ENCODE results near the gene CTDP1.
A peak's percentile ranks its signal among the peaks of the same experiment; 100 is the strongest.

CTDP1 gene

DNA sequence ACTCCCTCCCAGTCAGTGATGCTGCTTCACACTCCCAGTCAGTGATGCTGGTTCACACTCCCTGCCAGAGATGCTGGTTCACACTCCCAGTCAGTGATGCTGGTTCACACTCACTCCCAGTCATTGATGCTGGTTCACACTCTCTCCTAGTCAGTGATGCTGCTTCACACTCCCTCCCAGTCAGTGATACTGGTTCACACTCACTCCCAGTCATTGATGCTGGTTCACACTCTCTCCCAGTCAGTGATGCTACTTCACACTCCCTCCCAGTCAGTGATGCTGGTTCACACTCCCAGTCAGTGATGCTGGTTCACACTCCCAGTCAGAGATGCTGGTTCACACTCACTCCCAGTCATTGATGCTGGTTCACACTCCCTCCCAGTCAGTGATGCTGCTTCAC, 83.8 kb downstream of the CTDP1 start:
- no peaks in the 10 kb centered on the region for H3K36me3 ChIP-seq (ENCODE audit: control insufficient read depth in 1 of 2, insufficient read depth in 2 of 2, low read depth in 1 of 2, low read length in 2 of 2)
- H3K4me2 ChIP-seq (ENCODE audit: low read length, poor library complexity, severe bottlenecking): no peak overlapping the region
- H3K4me3 ChIP-seq (ENCODE audit: insufficient read depth in 1 of 2, low read depth in 1 of 2, low read length in 2 of 2): no peak overlapping the region
- H3K14ac ChIP-seq (ENCODE audit: low read length in 2 of 2): no peak overlapping the region
- no peak overlapping the region for H2BK5ac ChIP-seq (ENCODE audit: low read depth, low read length, poor library complexity, severe bottlenecking)
- no peak overlapping the region for H3K18ac ChIP-seq (ENCODE audit: low read depth in 1 of 2, low read length in 2 of 2)
- no peak overlapping the region for H3K4ac ChIP-seq (ENCODE audit: low read depth in 1 of 2, low read length in 2 of 2)
- H3K23ac ChIP-seq (ENCODE audit: low read length in 2 of 2): no peak overlapping the region
- no peak overlapping the region for H2BK15ac ChIP-seq (ENCODE audit: low read depth, poor library complexity, severe bottlenecking)
- H2BK120ac ChIP-seq (ENCODE audit: low read depth, low read length): no peak overlapping the region
- no peak overlapping the region for H2AFZ ChIP-seq (ENCODE audit: low read depth, low read length)
- no peak overlapping the region for H2AK5ac ChIP-seq (ENCODE audit: low read length, severe bottlenecking)
- DNase-seq: no peak
- H3K27ac ChIP-seq (ENCODE audit: low read length, poor library complexity, severe bottlenecking): no peak overlapping the region
- H4K8ac ChIP-seq (ENCODE audit: low read length): no peak overlapping the region
- H4K91ac ChIP-seq (ENCODE audit: low read length): no peak overlapping the region
- no peaks in the 10 kb centered on the region for H3K27me3 ChIP-seq (ENCODE audit: control insufficient read depth in 1 of 2, insufficient read depth in 1 of 2, low read length in 2 of 2)
- no peak overlapping the region for H2BK12ac ChIP-seq (ENCODE audit: low read length in 2 of 2)
- H3K9ac ChIP-seq (ENCODE audit: low read length): no peak overlapping the region
- H3K9me3 ChIP-seq (ENCODE audit: control insufficient read depth, low read length): peaks cover 20% of the 10 kb centered on the region
- H3K4me1 ChIP-seq (ENCODE audit: control insufficient read depth, insufficient read depth, low read depth, low read length): no peaks in the 10 kb centered on the region
- H3K79me1 ChIP-seq (replicated peaks; ENCODE audit: low read length, poor library complexity, severe bottlenecking): no peaks in the 10 kb centered on the region

- H3K9me3 ChIP-seq (ENCODE audit: control insufficient read depth, low read length): peaks cover 25% of the 10 kb centered on the region
- H3K27me3 ChIP-seq (ENCODE audit: control insufficient read depth in 1 of 2, insufficient read depth in 1 of 2, low read length in 2 of 2): no peaks in the 10 kb centered on the region
- H3K9ac ChIP-seq (ENCODE audit: low read length): no peak overlapping the region
- no peak overlapping the region for H4K91ac ChIP-seq (ENCODE audit: low read length)
- no peak overlapping the region for H3K18ac ChIP-seq (ENCODE audit: low read depth in 1 of 2, low read length in 2 of 2)
- H2BK12ac ChIP-seq (ENCODE audit: low read length in 2 of 2): no peak overlapping the region
- H3K36me3 ChIP-seq (ENCODE audit: control insufficient read depth in 1 of 2, insufficient read depth in 2 of 2, low read depth in 1 of 2, low read length in 2 of 2): no peaks in the 10 kb centered on the region
- H3K4me3 ChIP-seq (ENCODE audit: insufficient read depth in 1 of 2, low read depth in 1 of 2, low read length in 2 of 2): no peak overlapping the region
- H3K4me2 ChIP-seq (ENCODE audit: low read length, poor library complexity, severe bottlenecking): no peak overlapping the region
- H4K8ac ChIP-seq (ENCODE audit: low read length): no peak overlapping the region
- no peak overlapping the region for H2AK5ac ChIP-seq (ENCODE audit: low read length, severe bottlenecking)
- no peak overlapping the region for H2BK5ac ChIP-seq (ENCODE audit: low read depth, low read length, poor library complexity, severe bottlenecking)
- H3K4ac ChIP-seq (ENCODE audit: low read depth in 1 of 2, low read length in 2 of 2): no peak overlapping the region
- H2AFZ ChIP-seq (ENCODE audit: low read depth, low read length): no peak overlapping the region
- H2BK120ac ChIP-seq (ENCODE audit: low read depth, low read length): no peak overlapping the region
- no peak overlapping the region for H3K14ac ChIP-seq (ENCODE audit: low read length in 2 of 2)
- H2BK15ac ChIP-seq (ENCODE audit: low read depth, poor library complexity, severe bottlenecking): no peak overlapping the region
- no peak overlapping the region for H3K23ac ChIP-seq (ENCODE audit: low read length in 2 of 2)
- H3K27ac ChIP-seq (ENCODE audit: low read length, poor library complexity, severe bottlenecking): no peak overlapping the region
- no peak for DNase-seq
- H3K4me1 ChIP-seq (ENCODE audit: control insufficient read depth, insufficient read depth, low read depth, low read length): no peaks in the 10 kb centered on the region
- WGBS: 80% methylated on average over 3 of the region's 6 CpGs
- no peaks in the 10 kb centered on the region for H3K79me1 ChIP-seq (replicated peaks; ENCODE audit: low read length, poor library complexity, severe bottlenecking)
Observed at GRCh38 chr18:79764131-79764530, 84.5 kb downstream of the CTDP1 start.

GRCh38 chr18:79765491-79766245, 86.1 kb downstream of the CTDP1 start:
- no peak overlapping the region for H3K4me2 ChIP-seq (ENCODE audit: low read length, poor library complexity, severe bottlenecking)
- H2BK5ac ChIP-seq (ENCODE audit: low read depth, low read length, poor library complexity, severe bottlenecking): no peak overlapping the region
- no peak overlapping the region for H2AK5ac ChIP-seq (ENCODE audit: low read length, severe bottlenecking)
- no peak overlapping the region for H3K4me3 ChIP-seq (ENCODE audit: insufficient read depth in 1 of 2, low read depth in 1 of 2, low read length in 2 of 2)
- no peak overlapping the region for H2BK15ac ChIP-seq (ENCODE audit: low read depth, poor library complexity, severe bottlenecking)
- H3K79me1 ChIP-seq (replicated peaks; ENCODE audit: low read length, poor library complexity, severe bottlenecking): no peaks in the 10 kb centered on the region
- no peaks in the 10 kb centered on the region for H3K4me1 ChIP-seq (ENCODE audit: control insufficient read depth, insufficient read depth, low read depth, low read length)
- peaks cover 28% of the 10 kb centered on the region for H3K9me3 ChIP-seq (ENCODE audit: control insufficient read depth, low read length)
- no peak overlapping the region for H3K18ac ChIP-seq (ENCODE audit: low read depth in 1 of 2, low read length in 2 of 2)
- no peak overlapping the region for H3K23ac ChIP-seq (ENCODE audit: low read length in 2 of 2)
- no peak overlapping the region for H3K27ac ChIP-seq (ENCODE audit: low read length, poor library complexity, severe bottlenecking)
- H4K91ac ChIP-seq (ENCODE audit: low read length): no peak overlapping the region
- H2AFZ ChIP-seq (ENCODE audit: low read depth, low read length): no peak overlapping the region
- no peak overlapping the region for H2BK12ac ChIP-seq (ENCODE audit: low read length in 2 of 2)
- H3K9ac ChIP-seq (ENCODE audit: low read length): peak overlapping the region; percentile 43
- DNase-seq: no peak
- no peak overlapping the region for H3K4ac ChIP-seq (ENCODE audit: low read depth in 1 of 2, low read length in 2 of 2)
- whole genome bisulfite sequencing: 78% methylated on average over 14 of the region's 14 CpGs
- H3K27me3 ChIP-seq (ENCODE audit: control insufficient read depth in 1 of 2, insufficient read depth in 1 of 2, low read length in 2 of 2): peaks cover 0 to 4% of the 10 kb centered on the region in 2 experiments
- no peak overlapping the region for H3K14ac ChIP-seq (ENCODE audit: low read length in 2 of 2)
- no peak overlapping the region for H4K8ac ChIP-seq (ENCODE audit: low read length)
- no peaks in the 10 kb centered on the region for H3K36me3 ChIP-seq (ENCODE audit: control insufficient read depth in 1 of 2, insufficient read depth in 2 of 2, low read depth in 1 of 2, low read length in 2 of 2)
- H2BK120ac ChIP-seq (ENCODE audit: low read depth, low read length): no peak overlapping the region

GRCh38 chr18:79766308-79766707, 86.7 kb downstream of the CTDP1 start:
- 81% methylated on average over 16 of the region's 16 CpGs for WGBS
- Histone ChIP-seq H2BK15ac (ENCODE audit: low read depth, poor library complexity, severe bottlenecking) (no peak overlapping the region), H2BK12ac (ENCODE audit: low read length in 2 of 2) (no peak overlapping the region), H2BK5ac (ENCODE audit: low read depth, low read length, poor library complexity, severe bottlenecking) (no peak overlapping the region), H2AK5ac (ENCODE audit: low read length, severe bottlenecking) (no peak overlapping the region), H3K18ac (ENCODE audit: low read depth in 1 of 2, low read length in 2 of 2) (no peak overlapping the region), H3K79me1 (replicated peaks; ENCODE audit: low read length, poor library complexity, severe bottlenecking) (no peaks in the 10 kb centered on the region), H2AFZ (ENCODE audit: low read depth, low read length) (no peak overlapping the region), H3K4ac (ENCODE audit: low read depth in 1 of 2, low read length in 2 of 2) (no peak overlapping the region), H4K91ac (ENCODE audit: low read length) (no peak overlapping the region), H3K23ac (ENCODE audit: low read length in 2 of 2) (no peak overlapping the region), H3K36me3 (ENCODE audit: control insufficient read depth in 1 of 2, insufficient read depth in 2 of 2, low read depth in 1 of 2, low read length in 2 of 2) (no peaks in the 10 kb centered on the region), H3K14ac (ENCODE audit: low read length in 2 of 2) (no peak overlapping the region), H3K4me3 (ENCODE audit: insufficient read depth in 1 of 2, low read depth in 1 of 2, low read length in 2 of 2) (no peak overlapping the region), H3K9me3 (ENCODE audit: control insufficient read depth, low read length) (peaks cover 28% of the 10 kb centered on the region), H3K27me3 (ENCODE audit: control insufficient read depth in 1 of 2, insufficient read depth in 1 of 2, low read length in 2 of 2) (peaks cover 0 to 4% of the 10 kb centered on the region in 2 experiments), H4K8ac (ENCODE audit: low read length) (no peak overlapping the region), H3K4me2 (ENCODE audit: low read length, poor library complexity, severe bottlenecking) (no peak overlapping the region), H2BK120ac (ENCODE audit: low read depth, low read length) (no peak overlapping the region), H3K9ac (ENCODE audit: low read length) (no peak overlapping the region), H3K4me1 (ENCODE audit: control insufficient read depth, insufficient read depth, low read depth, low read length) (no peaks in the 10 kb centered on the region), H3K27ac (ENCODE audit: low read length, poor library complexity, severe bottlenecking) (no peak overlapping the region)
- DNase-seq: no peak

All from mesenchymal stem cell (in vitro differentiated cells and primary cell).